HG02623 (cell line): ENCODE data around the gene CXCL16.
"Not testable (repeated sequence)": the region's sequence is repeated elsewhere in the genome, so short reads cannot be mapped to it uniquely, and the experiment has no call there.

Experiments used
- ATAC-seq: cut with Tn5 transposase; IDR thresholded peaks from one replicate; pipeline ENCODE4 v1.9.1; 2021; ENCODE audit warnings: moderate library complexity; ENCODE audit not compliant: unreplicated experiment

CXCL16 gene

DNA sequence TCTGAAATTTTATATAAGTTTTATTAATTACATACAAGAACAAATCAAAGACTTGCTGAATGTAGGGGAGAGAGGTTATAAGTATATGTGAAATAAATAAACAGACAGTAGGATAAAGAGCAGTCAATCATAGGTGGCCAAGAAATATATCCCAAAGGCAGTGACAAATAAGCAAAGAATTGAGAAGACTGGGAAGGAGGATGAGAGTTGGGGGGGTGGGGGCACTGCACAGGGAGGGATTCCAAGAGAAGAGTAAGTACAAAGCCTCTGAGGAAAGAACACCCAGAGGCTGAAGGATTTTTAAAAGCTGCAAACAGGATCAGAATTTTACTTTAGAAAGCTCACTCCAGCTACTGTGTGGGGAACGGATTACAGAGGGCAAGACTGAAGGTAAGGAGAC lies 38.6 kb downstream of the CXCL16 start:
- no peak for ATAC-seq

DNA sequence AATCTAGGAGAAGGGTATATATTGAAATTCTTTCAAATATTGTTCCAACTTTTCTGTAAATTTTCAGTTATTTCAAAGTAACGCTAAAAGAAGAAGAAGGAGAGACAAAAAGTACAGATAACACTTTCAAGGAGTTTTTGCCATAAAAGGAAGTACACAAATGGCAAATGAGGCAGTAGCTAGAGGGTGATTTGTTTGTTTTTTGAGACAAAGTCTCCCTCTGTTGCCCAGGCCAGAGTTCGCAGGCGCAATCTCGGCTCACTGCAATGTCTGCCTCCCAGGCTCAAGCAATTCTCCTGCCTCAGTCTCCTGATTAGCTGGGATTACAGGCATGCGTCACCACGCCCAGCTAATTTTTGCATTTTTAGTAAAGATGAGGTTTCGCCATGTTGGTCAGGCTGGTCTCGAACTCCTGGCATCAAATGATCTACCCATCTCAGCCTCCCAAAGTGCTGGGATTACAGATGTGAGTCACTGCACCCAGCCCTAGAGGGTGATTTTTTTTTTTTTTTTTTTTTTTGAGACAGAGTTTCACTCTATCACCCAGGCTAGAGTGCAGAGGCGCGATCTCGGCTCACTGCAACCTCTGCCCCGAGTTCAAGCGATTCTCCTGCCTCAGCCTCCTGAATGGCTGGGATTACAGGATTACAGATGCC lies 40.2 kb downstream of the CXCL16 start:
- not testable (repeated sequence) for ATAC-seq

DNA sequence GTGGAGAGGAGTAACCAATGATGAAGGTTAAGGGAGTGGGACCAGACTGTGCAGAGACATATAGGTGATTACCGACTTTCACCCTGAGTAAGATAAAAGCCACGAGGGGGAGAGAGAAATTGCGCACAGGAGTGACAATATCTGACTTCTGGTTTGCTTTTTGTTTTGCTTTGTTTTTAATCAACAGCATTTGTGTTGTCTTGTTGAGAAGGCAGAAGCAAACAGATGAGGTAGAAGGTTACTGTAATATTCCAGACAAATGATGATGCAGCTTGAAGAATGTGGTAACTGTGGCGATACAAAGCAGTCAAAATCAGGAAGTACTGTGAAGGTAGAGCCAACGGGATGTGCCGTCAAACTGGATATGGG lies 43.3 kb downstream of the CXCL16 start:
- ATAC-seq: no peak

DNA sequence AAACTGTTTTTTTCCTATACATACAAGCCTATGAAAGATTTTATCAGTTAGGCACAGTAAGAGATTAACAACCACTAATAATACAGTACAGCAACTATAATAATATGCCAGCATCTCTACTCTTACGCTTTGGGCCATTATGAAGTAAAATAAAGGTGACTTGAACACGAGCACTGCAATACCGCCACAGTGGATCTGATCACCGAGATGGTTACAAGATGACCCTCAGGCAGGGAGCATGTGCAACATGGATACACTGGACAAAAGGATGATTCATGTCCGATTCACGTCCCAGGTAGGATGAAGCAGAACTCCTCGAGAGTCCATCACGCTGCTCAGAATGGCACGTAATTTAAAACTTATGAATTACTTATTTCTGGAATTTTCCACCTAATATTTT lies 46.3 kb downstream of the CXCL16 start:
- ATAC-seq: no peak

DNA sequence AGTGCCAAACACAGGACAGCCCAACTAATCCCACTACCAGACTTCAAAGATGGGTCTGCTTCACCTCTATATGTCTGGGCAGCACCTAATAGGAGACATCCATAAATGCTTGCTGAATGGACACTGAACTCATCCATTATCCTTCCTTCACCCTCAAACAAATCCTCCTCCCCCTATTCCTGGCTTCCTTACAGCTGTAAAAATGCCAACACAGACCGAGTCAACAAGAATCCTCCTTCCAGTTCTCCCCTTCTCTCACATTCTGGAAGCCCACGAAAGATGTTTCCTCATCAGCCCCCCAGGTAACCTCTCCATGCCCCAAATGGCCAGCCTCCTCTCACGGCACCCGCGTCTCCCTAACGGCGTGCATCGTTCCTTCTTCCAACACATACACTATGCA lies 48.0 kb downstream of the CXCL16 start:
- ATAC-seq: no peak

DNA sequence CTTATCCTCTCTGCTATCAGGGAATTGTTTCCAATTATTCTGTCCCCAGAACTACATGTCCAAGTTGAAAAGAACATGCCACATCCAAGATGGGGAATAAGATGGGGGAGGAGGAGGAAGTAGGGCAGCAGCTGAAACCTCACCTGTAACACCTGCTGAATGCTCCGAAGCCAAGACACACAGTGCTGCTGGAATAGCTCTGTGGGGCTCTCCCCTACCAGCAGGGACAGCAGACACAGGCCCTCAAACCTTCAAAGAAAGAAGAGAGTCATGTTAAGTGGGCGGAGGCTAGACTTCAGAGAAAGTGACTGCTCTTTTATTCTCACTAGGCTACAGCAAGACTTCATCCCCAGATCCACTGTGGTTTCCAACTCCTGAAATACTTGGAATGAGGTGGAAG lies 49.0 kb downstream of the CXCL16 start:
- ATAC-seq: no peak

DNA sequence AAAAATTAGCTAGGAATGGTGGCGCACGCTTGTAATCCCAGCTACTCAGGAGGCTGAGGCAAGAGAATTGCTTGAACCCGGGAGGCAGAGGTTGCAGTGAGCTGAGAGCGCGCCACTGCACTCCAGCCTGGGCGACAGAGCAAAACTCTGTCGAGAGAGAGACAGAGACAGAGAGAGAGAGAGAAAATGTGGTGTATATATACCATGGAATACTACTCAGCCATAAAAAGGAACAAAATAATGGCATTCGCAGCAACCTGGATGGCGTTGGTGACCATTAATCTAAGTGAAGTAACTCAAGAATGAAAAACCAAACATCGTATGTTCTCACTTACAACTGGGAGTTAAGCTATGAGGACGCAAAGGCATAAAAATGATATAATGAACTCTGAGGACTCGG lies 49.9 kb downstream of the CXCL16 start:
- not testable (repeated sequence) for ATAC-seq

DNA sequence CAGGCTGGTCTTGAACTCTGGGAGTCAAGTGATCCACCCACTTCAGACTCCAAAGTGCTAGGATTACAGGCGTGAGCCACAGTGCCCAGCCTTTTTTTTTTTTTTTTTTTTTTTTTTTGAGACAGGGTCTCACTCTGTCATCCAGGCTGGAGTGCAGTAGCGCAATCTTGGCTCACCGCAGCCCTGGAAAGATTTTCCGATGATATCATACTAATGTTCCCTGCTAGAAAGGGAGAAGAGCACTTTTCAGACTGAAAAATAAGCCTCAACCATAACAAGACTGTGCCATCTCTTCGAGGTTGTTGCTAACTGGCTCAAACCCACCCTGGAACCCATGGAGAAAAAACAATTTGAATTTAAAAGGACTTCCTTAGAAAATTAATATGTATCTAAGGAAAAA lies 56.0 kb downstream of the CXCL16 start:
- ATAC-seq: not testable (repeated sequence)
